ENCODE measurements around the gene EPHA7.

Gene EPHA7

GRCh38 chr6:93393554-93394074 lies 25.7 kb downstream of the EPHA7 start:
- no peak for DNase-seq (ENCODE audit: low spot score)

- DNase-seq (ENCODE audit: low spot score) = no peak
Observed at GRCh38 chr6:93392797-93393196, 26.6 kb downstream of the EPHA7 start.

- no peak for DNase-seq (ENCODE audit: low spot score)
Observed at GRCh38 chr6:93391965-93392364, 27.4 kb downstream of the EPHA7 start.

GRCh38 chr6:93389192-93389591 lies 30.2 kb downstream of the EPHA7 start:
- no peak for DNase-seq (ENCODE audit: low spot score)

GRCh38 chr6:93388070-93388469 lies 31.3 kb downstream of the EPHA7 start:
- no peak for DNase-seq (ENCODE audit: low spot score)

GRCh38 chr6:93376026-93376540 lies 43.3 kb downstream of the EPHA7 start:
- no peak for DNase-seq (ENCODE audit: low spot score)

- no peak for DNase-seq (ENCODE audit: low spot score)
Observed at GRCh38 chr6:93373445-93373844, 45.9 kb downstream of the EPHA7 start.

GRCh38 chr6:93371756-93372155 lies 47.6 kb downstream of the EPHA7 start:
- DNase-seq (ENCODE audit: low spot score) = no peak

GRCh38 chr6:93369586-93370134 lies 49.7 kb downstream of the EPHA7 start:
- no peak for DNase-seq (ENCODE audit: low spot score)

GRCh38 chr6:93366506-93366905 lies 52.9 kb downstream of the EPHA7 start:
- DNase-seq (ENCODE audit: low spot score) = no peak

GRCh38 chr6:93365445-93365844 lies 53.9 kb downstream of the EPHA7 start:
- no peak for DNase-seq (ENCODE audit: low spot score)

- DNase-seq (ENCODE audit: low spot score) = no peak
Observed at GRCh38 chr6:93358435-93358834, 60.9 kb downstream of the EPHA7 start.

- DNase-seq (ENCODE audit: low spot score) = no peak
Observed at GRCh38 chr6:93352604-93353003, 66.8 kb downstream of the EPHA7 start.

- no peak for DNase-seq (ENCODE audit: low spot score)
Observed at GRCh38 chr6:93351222-93351621, 68.1 kb downstream of the EPHA7 start.

- DNase-seq (ENCODE audit: low spot score) = no peak
Observed at GRCh38 chr6:93350774-93351173, 68.6 kb downstream of the EPHA7 start.

- DNase-seq (ENCODE audit: low spot score) = no peak
Observed at GRCh38 chr6:93344333-93344835, 75.0 kb downstream of the EPHA7 start.

GRCh38 chr6:93343476-93343875 lies 75.9 kb downstream of the EPHA7 start:
- no peak for DNase-seq (ENCODE audit: low spot score)

- DNase-seq (ENCODE audit: low spot score) = no peak
Observed at GRCh38 chr6:93341900-93342613, 77.3 kb downstream of the EPHA7 start.

GRCh38 chr6:93337772-93338394 lies 81.5 kb downstream of the EPHA7 start:
- no peak for DNase-seq (ENCODE audit: low spot score)

- DNase-seq (ENCODE audit: low spot score) = no peak
Observed at GRCh38 chr6:93337014-93337413, 82.3 kb downstream of the EPHA7 start.

- no peak for DNase-seq (ENCODE audit: low spot score)
Observed at GRCh38 chr6:93329301-93330000, 89.9 kb downstream of the EPHA7 start.

- no peak for DNase-seq (ENCODE audit: low spot score)
Observed at GRCh38 chr6:93327857-93328256, 91.5 kb downstream of the EPHA7 start.
